ENCODE results near the gene MOGAT3.

GRCh38 chr7:101162551-101163278, 38.1 kb downstream of the MOGAT3 start:
- TF ChIP-seq CTCF (conservative IDR thresholded peaks at IDR 0.05; ENCODE audit: low read depth, low read length), result no peak
- no peak for TF ChIP-seq POLR2A (IDR thresholded peaks at IDR 0.05; ENCODE audit: low read depth, low read length)
- peak; percentile 40; the same call in 1 of the 2 replicates for TF ChIP-seq MXI1 (IDR thresholded peaks at IDR 0.05; ENCODE audit: borderline replicate concordance, low read depth, low read length)
- TF ChIP-seq RFX5 (IDR thresholded peaks at IDR 0.05; ENCODE audit: low read depth, low read length), result no peak
- TF ChIP-seq MAFK (IDR thresholded peaks at IDR 0.05; ENCODE audit: low read depth, low read length), result no peak

Measured in IMR-90 (cell line).